GM21529 (cell line): Measurements from ENCODE around the gene PIGU.

Source experiments
- ATAC-seq: cut with Tn5 transposase; IDR thresholded peaks from one replicate; pipeline ENCODE4 v1.9.1; 2021; ENCODE audit not compliant: unreplicated experiment

PIGU gene

DNA sequence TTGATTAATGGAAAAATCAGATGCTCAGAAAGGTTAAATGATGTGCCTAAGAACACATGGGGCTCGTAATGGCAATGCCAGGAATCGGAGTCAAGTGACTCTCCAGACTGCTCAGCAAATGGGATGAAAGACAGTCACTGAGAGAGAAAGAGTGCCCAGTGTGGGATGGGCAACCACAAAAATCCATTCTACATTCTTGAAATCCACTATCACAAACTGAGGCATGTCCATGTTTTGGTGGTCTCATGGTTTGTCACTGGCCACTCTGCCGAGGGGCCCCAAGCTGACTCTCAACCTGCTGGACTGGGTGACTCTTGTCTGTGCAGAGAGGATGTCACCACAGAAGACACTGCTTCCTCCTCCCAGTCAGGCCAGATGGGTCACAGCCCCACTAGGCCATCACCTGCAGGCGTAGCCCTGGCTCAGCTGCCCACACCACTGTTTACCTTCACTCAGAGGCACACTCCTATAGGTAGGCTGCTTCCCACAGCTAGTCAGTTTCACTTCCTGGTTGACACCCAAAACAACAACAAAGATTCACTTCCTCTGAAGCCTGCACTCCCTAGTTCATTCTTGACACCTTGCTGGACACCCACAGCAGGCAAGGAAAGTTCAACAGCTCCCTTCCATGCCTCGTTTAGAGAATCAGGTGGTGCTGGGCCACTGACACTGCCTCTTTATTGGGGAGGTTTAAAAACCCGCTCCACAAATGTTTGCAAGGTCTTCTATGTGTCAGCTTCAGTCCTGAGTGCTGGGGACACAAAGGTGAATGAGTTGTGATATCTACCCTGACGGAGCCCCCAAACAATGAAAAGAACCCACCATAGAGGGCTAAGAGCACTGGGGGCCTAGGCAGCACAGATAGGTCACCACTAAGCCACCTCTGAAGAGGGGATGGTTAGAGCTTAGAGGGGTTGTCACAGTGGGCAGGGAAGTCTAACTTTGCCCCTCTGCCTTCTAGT is 96.6 kb downstream of the PIGU start:
- ATAC-seq, result peak; percentile 61

GRCh38 chr20:34579191-34579978 is 97.5 kb downstream of the PIGU start:
- ATAC-seq, result no peak

- ATAC-seq, result no peak
Measured at GRCh38 chr20:34578521-34578920, 98.4 kb downstream of the PIGU start.

- ATAC-seq, result no peak
Measured at GRCh38 chr20:34578025-34578424, 98.9 kb downstream of the PIGU start.

DNA sequence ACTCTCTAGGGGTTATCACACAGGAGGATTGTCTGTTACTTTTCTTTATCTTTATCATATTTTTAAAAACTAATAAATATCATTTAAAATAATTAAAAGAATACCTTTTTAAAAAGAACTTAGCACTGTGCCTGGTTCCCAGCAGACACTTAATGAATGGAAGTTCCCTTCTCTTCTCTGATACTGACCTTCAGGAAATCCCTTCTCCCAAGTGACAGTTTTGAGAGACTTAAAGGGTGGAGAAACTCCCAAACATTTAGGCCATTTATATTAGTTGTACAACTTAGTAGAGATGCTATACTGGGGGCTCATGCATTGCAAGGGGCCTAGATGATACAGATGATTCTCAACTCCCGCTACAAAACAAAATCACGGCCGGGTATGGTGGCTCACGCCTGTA is 99.8 kb downstream of the PIGU start:
- no peak for ATAC-seq

DNA sequence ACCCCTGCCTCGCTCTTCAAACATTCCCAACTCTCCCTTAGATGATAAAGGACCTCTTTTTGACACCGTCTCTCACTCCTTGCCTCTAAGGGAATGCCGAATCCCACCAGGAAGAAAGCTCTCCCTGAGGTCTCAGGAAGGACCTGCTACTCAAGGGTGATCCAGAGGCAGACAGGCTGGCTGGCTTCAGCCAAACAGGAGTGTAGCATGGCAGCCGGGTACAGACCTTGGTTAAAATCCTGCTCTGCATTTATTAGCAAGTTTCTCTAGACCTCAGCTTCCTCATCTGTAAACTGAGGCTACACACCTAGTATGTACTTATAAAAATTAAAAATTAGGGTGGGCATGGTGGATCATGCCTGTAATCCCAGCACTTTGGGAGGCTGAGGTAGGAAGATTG is 101.1 kb downstream of the PIGU start:
- no peak for ATAC-seq

DNA sequence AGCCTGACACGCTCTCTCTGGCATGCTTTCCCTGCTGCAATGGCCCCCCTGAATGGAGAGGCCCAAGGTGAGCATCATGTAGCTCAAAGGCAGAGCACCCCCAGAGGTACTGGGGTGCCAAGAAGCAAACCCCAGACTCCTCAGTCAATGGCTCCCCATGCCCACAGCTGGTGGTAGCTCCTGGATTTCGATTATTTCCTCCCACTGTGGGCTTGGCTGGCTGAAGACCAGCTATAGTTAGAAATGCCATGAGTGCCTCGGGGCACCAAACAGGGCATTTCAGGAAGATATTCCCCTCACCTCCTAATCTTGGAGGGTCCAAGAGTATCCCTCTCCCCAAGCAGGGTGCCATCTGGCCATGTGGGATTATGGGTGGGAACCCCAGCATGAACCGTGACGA is 101.6 kb downstream of the PIGU start:
- ATAC-seq, result no peak

GRCh38 chr20:34574861-34575260 is 102.0 kb downstream of the PIGU start:
- ATAC-seq, result no peak

DNA sequence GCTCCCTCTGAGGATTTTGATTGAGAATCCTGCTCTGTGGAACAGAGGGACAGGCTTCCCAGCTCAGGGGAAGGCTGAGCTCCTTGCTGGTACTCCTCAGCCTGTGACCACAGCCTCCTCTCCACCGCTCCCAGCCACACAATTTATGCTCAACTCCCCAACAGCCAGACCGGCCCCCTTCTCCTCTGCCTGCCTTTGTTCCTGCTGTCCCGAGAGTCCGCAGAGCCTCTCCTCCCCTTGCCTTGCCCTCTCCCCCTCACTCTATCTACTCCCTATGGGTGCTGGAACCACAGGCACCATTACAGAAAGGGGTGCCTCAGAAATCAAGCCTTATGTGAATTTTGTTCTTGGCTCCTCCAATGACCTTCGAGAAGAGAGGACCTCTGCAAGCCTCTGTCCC is 102.5 kb downstream of the PIGU start:
- ATAC-seq, result no peak

GRCh38 chr20:34573541-34574300 is 103.2 kb downstream of the PIGU start:
- ATAC-seq, result no peak

GRCh38 chr20:34571753-34572152 is 105.1 kb downstream of the PIGU start:
- no peak for ATAC-seq

- ATAC-seq, result no peak
Measured at GRCh38 chr20:34570859-34571306, 106.0 kb downstream of the PIGU start.

- no peak for ATAC-seq
Measured at GRCh38 chr20:34569598-34569997, 107.3 kb downstream of the PIGU start.

DNA sequence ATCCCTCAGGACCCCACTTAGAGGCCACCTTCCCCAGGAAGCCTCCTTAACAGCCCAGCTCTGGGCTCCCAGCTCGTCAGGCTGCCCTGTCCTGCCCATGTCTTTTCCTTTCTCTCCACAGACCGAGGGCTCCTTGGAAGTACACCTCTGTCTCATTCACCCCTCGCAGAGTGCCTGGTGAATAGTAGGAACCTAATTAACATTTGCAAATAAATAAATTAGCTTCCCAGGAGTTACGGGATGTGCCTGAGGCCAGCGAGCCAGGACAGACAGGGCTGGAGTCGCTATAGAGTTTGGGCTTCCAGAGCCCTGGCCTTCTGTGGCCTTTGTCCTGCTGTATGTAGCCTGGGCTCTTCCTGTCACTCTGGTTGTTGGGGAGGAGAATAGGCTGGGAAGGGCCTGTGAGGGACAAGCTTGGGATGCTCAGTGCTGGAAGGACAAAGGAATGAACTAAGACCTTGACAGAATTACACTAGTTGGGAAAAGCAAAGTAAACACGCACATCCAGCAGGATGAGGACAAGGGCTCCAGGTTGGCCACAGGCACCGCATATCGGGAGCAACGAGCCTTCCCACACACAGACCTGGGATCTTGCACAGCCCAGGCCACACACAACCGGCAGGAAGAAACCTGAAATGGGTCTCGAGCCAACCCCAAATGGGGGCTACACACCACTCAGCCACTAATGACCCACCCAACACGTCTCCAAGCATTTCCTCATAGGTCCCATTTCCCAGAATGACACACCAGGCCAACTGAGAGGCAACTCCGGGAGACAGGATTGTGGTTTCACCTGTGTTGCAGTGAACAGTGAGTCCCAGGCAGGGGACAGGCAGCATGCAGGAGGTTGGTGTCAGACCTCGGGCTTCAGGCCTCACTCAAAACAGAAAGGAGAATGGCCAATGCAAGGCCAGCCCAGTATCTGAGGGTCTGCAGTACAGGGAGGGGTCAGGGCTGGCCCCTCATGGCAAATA is 108.7 kb downstream of the PIGU start:
- ATAC-seq, result no peak

DNA sequence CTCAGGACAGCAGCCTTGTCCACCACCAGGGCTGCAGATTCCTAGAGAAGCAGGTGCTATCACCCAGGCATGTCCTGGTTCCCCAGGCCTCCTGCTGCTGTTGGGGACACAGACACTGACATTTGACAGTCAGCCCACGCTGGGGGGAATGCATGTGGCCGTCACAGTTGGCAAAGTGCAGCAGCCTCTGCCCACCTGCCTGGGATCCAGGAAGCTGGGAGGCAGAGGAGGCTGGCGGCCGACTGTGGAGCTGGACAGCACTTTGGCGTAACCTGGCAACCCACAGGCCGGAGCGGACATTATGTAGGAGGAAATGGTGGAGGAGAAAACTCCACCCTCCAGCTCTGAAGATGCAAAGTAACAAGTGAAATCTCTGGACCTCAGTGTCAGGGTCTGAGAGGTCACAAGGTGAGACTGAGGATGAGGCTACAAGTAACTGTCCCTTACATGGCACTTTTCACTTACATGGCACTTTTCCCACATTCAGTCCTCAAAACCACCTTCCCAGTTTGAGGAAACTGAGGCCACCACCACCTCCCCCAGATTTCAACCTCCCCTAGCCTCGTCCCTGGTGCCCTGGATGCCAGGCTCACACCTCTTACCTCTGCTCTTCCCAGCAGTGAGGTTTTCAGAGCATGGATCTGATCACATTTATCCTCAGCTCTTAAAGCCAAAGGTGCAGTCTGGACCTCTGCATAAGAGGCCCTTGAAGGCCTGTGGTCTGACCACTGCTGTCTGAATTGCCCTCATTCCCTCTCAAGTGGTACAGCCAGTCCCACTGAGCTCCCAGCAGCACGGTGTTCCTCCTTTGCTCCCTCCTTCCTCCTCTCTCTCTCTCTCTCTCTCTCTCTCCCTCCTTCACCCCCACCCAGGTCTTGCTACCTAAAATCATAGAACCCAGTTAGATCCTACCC is 109.7 kb downstream of the PIGU start:
- no peak for ATAC-seq

- ATAC-seq, result no peak
Measured at GRCh38 chr20:34564833-34565232, 112.1 kb downstream of the PIGU start.

DNA sequence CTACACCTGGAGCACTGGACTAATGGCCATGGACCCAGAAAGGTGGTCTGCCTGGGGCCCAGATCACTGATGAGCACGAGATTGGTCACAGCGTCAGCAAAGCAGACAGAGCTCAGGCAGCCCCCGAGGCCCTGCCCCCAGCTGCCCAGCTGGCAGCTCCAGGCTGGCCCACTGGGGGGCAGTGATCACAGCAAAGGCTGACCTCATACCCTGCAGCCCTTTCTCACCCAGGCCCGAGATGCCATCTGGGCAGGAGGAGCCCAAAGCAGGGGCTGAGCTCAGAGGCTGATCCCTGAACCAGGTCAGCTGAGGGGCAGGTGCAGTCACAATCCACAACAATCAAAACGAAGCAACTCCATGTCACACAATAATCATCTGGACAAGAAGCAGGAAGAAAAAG is 114.3 kb downstream of the PIGU start:
- ATAC-seq, result no peak

GRCh38 chr20:34561661-34562060 is 115.2 kb downstream of the PIGU start:
- ATAC-seq, result no peak

DNA sequence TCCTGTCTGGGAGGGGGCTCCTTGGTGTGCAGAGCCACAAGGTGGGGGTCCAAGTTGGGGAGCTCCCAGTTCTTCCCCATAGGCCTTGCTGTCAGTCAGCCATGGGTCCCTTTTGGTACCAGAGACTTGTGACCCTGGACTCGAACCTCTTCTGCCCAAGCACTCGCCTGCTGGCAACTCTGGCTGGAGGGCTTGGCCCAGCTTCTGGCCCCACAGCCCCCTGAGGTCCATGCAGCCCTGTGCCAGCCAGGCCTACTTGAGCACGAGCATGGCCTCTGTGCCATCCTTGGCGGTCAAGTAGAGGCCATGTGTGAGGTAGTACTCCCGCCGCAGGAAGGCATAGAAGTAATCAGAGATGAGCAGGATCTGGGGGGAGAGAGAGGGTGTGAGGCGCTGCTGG is 116.3 kb downstream of the PIGU start:
- ATAC-seq, result no peak
